Frontal cortex (tissue), 4 donors: ENCODE results near the gene TMUB2. TPM values are rescaled to one million over a fixed set of nuclear protein-coding genes. Genes with fewer than 3 reads are reported as not detected.
"Not testable (repeated sequence)": the region's sequence is repeated elsewhere in the genome, so short reads cannot be mapped to it uniquely, and the experiment has no call there.

ENCODE experiments used
- DNase-seq, 2 donors: peaks; one replicate each; pipeline ENCODE4 v3.0.0; 2012; ENCODE audit warnings: low spot score in 2 of 2
- FAIRE-seq: peaks from 2 replicates; lab custom pipeline; 2012; peaks lifted over from hg19 to GRCh38; lab: Jason Lieb, UNC
- total RNA-seq: library from RNA; depleted of rRNA; stranded (reverse); fragments of >200 nt; gene quantifications from one replicate; pipeline ENCODE4 v1.2.3, GENCODE V29; 2014
- donor health status: control.
- donor health status: control.
- donor health status: control.

TMUB2 gene
- 22.0 TPM for total RNA-seq

GRCh38 chr17:44186307-44187130 lies at the start of gene TMUB2:
TSS of gene TMUB2 (plus strand) at chr17:44186972. CDS start at chr17:44187709, 737 bp downstream.
- FAIRE-seq (peak; percentile 99), DNase-seq (peak; percentile 100)

- FAIRE-seq = no peak
These were observed 48.7 kb upstream of the TMUB2 start for GRCh38 chr17:44137891-44138709.

GRCh38 chr17:44143921-44144320 lies 42.9 kb upstream of the TMUB2 start:
- not testable (repeated sequence) for FAIRE-seq, DNase-seq

More at GRCh38 chr17:44137891-44138709, 48.7 kb upstream of the TMUB2 start:
- DNase-seq = peak; percentile 51 to 84

GRCh38 chr17:44144966-44145739 lies 41.6 kb upstream of the TMUB2 start:
- FAIRE-seq = no peak
- no peak for DNase-seq

- DNase-seq (no peak), FAIRE-seq (no peak)
These were observed 40.1 kb upstream of the TMUB2 start for GRCh38 chr17:44146375-44147346.

- no peak for FAIRE-seq
- no peak for DNase-seq
These were observed 39.0 kb upstream of the TMUB2 start for GRCh38 chr17:44147812-44148211.

- not testable (repeated sequence) for FAIRE-seq, DNase-seq
These were observed 37.7 kb upstream of the TMUB2 start for GRCh38 chr17:44149066-44149465.

GRCh38 chr17:44149750-44150329 lies 36.9 kb upstream of the TMUB2 start:
- FAIRE-seq = no peak
- no peak for DNase-seq

- FAIRE-seq = no peak
- DNase-seq = no peak
These were observed 33.9 kb upstream of the TMUB2 start for GRCh38 chr17:44152875-44153274.

- DNase-seq (no peak), FAIRE-seq (no peak)
These were observed 31.3 kb upstream of the TMUB2 start for GRCh38 chr17:44155488-44155887.

- FAIRE-seq = no peak
These were observed 27.1 kb upstream of the TMUB2 start for GRCh38 chr17:44159519-44160210.

GRCh38 chr17:44164476-44164875 lies 22.3 kb upstream of the TMUB2 start:
- FAIRE-seq = no peak
- no peak for DNase-seq

More at GRCh38 chr17:44159519-44160210, 27.1 kb upstream of the TMUB2 start:
- no peak for DNase-seq

GRCh38 chr17:44167181-44167861 lies 19.5 kb upstream of the TMUB2 start:
- no peak for DNase-seq
- FAIRE-seq = no peak

- FAIRE-seq (no peak), DNase-seq (no peak)
These were observed 16.7 kb upstream of the TMUB2 start for GRCh38 chr17:44170135-44170498.

GRCh38 chr17:44170499-44171201 lies 16.1 kb upstream of the TMUB2 start, which contains the start of gene ASB16:
TSS of gene ASB16 (plus strand) at chr17:44170704. CDS start at chr17:44170790, 86 bp downstream.
- no peak for DNase-seq

GRCh38 chr17:44171931-44172455 lies 14.8 kb upstream of the TMUB2 start:
- FAIRE-seq = no peak
- no peak for DNase-seq

More at GRCh38 chr17:44170499-44171201, 16.1 kb upstream of the TMUB2 start, which contains the start of gene ASB16:
- no peak for FAIRE-seq
